Neural progenitor cell (in vitro differentiated cells): ENCODE data around the gene PMF1. TPM values are rescaled to one million over a fixed set of nuclear protein-coding genes. Genes with fewer than 3 reads are reported as not detected.

Experiments
- DNase-seq: peaks from one replicate; pipeline ENCODE4 v3.0.0-alpha.2; 2016; ENCODE audit warnings: low spot score
- H2AFZ ChIP-seq: fragments of 200-600 bp; sonication (generic); replicated peaks from 2 replicates; pipeline ENCODE4 v1.6.1; 2016; ENCODE audit warnings: antibody characterized with exemption
- H3F3A ChIP-seq: fragments of 200-600 bp; sonication (generic); 2 replicates; pipeline ENCODE4 v1.6.1; 2016; ENCODE audit warnings: antibody characterized with exemption, low read depth
- H3K27ac ChIP-seq: fragments of 200-600 bp; sonication (generic); 2 replicates; pipeline ENCODE4 v1.5.1; 2016; ENCODE audit warnings: mild to moderate bottlenecking
- H3K27me3 ChIP-seq: fragments of 200-600 bp; sonication (generic); 2 replicates; pipeline ENCODE4 v1.6.1; 2016; ENCODE audit warnings: mild to moderate bottlenecking, moderate library complexity
- H3K36me3 ChIP-seq: fragments of 200-600 bp; sonication (generic); 2 replicates; pipeline ENCODE4 v1.5.1; 2016
- H3K4me1 ChIP-seq: fragments of 200-600 bp; sonication (generic); 2 replicates; pipeline ENCODE4 v1.6.1; 2016; ENCODE audit warnings: mixed run types
- H3K4me2 ChIP-seq: fragments of 200-600 bp; sonication (generic); 2 replicates; pipeline ENCODE4 v1.6.1; 2016
- H3K4me3 ChIP-seq: fragments of 200-600 bp; sonication (generic); 2 replicates; pipeline ENCODE4 v1.5.1; 2016
- H3K79me2 ChIP-seq: fragments of 200-600 bp; sonication (generic); 2 replicates; pipeline ENCODE4 v1.6.1; 2016; ENCODE audit warnings: low read depth
- H3K9ac ChIP-seq: fragments of 200-600 bp; sonication (generic); 2 replicates; pipeline ENCODE4 v1.6.1; 2016
- H3K9me3 ChIP-seq: fragments of 200-600 bp; sonication (generic); 2 replicates; pipeline ENCODE4 v1.5.1; 2016; ENCODE audit warnings: low read depth
- H4K20me1 ChIP-seq: fragments of 200-600 bp; sonication (generic); 2 replicates; pipeline ENCODE4 v1.6.1; 2016; ENCODE audit warnings: low read depth
- H3K27ac Mint-ChIP-seq: 3 replicates; pipeline ENCODE4 v1.8.0; 2021; ENCODE audit warnings: mixed read lengths
- H3K27me3 Mint-ChIP-seq: 2 replicates; pipeline ENCODE4 v1.8.0; 2022; ENCODE audit warnings: low read depth, mild to moderate bottlenecking, inconsistent platforms, moderate library complexity, mixed read lengths; ENCODE audit not compliant: insufficient read depth
- H3K36me3 Mint-ChIP-seq: 3 replicates; pipeline ENCODE4 v1.8.0; 2021; ENCODE audit warnings: mixed read lengths
- H3K4me1 Mint-ChIP-seq: 3 replicates; pipeline ENCODE4 v1.8.0; 2021; ENCODE audit warnings: mixed read lengths
- H3K4me3 Mint-ChIP-seq: 3 replicates; pipeline ENCODE4 v1.8.0; 2021; ENCODE audit warnings: mild to moderate bottlenecking, moderate library complexity, mixed read lengths
- H3K9me3 Mint-ChIP-seq: 3 replicates; pipeline ENCODE4 v1.8.0; 2020; ENCODE audit warnings: mixed read lengths
- EZH2 ChIP-seq: fragments of 200-600 bp; sonication (generic); IDR thresholded peaks from 2 replicates; pipeline ENCODE4 v1.6.1; 2017; ENCODE audit warnings: antibody characterized with exemption, mild to moderate bottlenecking, moderate library complexity
- EZH2phosphoT487 ChIP-seq: fragments of 200-600 bp; sonication (generic); IDR thresholded peaks from 2 replicates; pipeline ENCODE4 v1.6.1; 2017; ENCODE audit warnings: antibody characterized with exemption
- total RNA-seq: library from RNA; depleted of rRNA; stranded (reverse); fragments of >200 nt; gene quantifications from 2 replicates; pipeline ENCODE4 v1.2.3, GENCODE V29; 2015; ENCODE audit warnings: low replicate concordance
- TF ChIP-seq, protein P1 (sequence below): fragments of 200-600 bp; sonication (generic); IDR thresholded peaks from 2 replicates; pipeline ENCODE4 v1.5.1; 2017; ENCODE audit warnings: antibody characterized with exemption, mild to moderate bottlenecking

The PMF1 gene
- total RNA-seq, 1 donor from 2014 or later = 103 TPM

DNA sequence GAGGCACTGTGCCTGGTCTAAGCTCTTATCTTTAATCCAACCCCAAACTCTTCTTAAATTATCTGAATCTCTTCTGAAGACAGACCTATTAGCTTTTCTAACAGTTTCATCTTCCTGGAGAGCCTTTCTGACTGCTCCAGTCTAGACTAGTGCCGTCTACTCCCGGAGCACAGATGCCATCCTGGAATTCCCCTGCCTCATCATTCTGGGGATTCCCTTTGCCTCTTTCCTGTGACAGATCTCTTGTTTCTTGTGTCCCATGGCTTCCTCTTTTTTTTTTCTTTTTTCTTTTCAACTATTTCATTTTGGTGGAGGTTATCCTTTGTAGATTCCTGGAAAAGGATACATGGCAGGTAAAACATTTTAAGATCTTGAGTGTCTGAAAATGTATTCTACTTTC, 47.7 kb upstream of the PMF1 start:
- Histone ChIP-seq H2AFZ (no peak overlapping the region), H3K36me3 (no peaks in the 10 kb centered on the region), H3K27me3 (peaks cover 3% of the 10 kb centered on the region), H3K79me2 (no peaks in the 10 kb centered on the region), H3K9ac (no peak overlapping the region), H3K27ac (no peak overlapping the region), H3K9me3 (no peaks in the 10 kb centered on the region), H3K4me2 (no peak overlapping the region), H4K20me1 (no peaks in the 10 kb centered on the region), H3K4me1 (peaks cover 5% of the 10 kb centered on the region), H3K4me3 (no peak overlapping the region), H3F3A (peaks cover 7% of the 10 kb centered on the region)
- H3K4me1 Mint-ChIP-seq = peaks cover 22% of the 10 kb centered on the region
- no peak for DNase-seq
- TF ChIP-seq EZH2phosphoT487 = no peak
- TF ChIP-seq, protein P1, sequence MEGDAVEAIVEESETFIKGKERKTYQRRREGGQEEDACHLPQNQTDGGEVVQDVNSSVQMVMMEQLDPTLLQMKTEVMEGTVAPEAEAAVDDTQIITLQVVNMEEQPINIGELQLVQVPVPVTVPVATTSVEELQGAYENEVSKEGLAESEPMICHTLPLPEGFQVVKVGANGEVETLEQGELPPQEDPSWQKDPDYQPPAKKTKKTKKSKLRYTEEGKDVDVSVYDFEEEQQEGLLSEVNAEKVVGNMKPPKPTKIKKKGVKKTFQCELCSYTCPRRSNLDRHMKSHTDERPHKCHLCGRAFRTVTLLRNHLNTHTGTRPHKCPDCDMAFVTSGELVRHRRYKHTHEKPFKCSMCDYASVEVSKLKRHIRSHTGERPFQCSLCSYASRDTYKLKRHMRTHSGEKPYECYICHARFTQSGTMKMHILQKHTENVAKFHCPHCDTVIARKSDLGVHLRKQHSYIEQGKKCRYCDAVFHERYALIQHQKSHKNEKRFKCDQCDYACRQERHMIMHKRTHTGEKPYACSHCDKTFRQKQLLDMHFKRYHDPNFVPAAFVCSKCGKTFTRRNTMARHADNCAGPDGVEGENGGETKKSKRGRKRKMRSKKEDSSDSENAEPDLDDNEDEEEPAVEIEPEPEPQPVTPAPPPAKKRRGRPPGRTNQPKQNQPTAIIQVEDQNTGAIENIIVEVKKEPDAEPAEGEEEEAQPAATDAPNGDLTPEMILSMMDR = no peak
- no peak for TF ChIP-seq EZH2
- peaks cover 2% of the 10 kb centered on the region for H3K9me3 Mint-ChIP-seq
- no peak overlapping the region for H3K27ac Mint-ChIP-seq
- no peak overlapping the region for H3K4me3 Mint-ChIP-seq
- peaks cover 3% of the 10 kb centered on the region for H3K27me3 Mint-ChIP-seq
- peaks cover 3% of the 10 kb centered on the region for H3K36me3 Mint-ChIP-seq

DNA sequence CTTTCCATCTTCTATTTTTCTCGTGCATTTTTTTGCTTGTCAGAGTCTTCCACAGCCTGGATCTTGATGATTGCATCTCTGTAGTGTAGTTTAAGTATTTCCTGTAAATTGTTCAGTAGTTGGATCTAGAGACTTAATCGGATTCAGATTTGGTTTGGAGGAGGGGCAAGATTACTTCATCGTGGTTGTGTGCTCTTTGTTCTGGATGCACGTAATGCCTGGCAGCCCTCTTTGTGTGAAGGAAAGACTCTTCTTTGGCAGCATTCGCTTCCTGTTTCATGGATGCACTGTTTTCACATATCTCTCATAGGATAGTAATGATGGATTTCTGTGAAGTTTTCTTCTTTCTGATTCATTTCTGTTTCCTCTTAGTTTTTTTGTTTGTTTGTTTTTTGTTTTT, 45.3 kb upstream of the PMF1 start:
- Histone ChIP-seq H3K9ac (no peak overlapping the region), H4K20me1 (no peaks in the 10 kb centered on the region), H3K4me3 (no peak overlapping the region), H3F3A (no peaks in the 10 kb centered on the region), H2AFZ (peak overlapping the region; percentile 47), H3K4me1 (no peaks in the 10 kb centered on the region), H3K4me2 (no peak overlapping the region), H3K27me3 (no peaks in the 10 kb centered on the region), H3K36me3 (no peaks in the 10 kb centered on the region), H3K9me3 (no peaks in the 10 kb centered on the region), H3K79me2 (no peaks in the 10 kb centered on the region), H3K27ac (no peak overlapping the region)
- no peak overlapping the region for H3K4me3 Mint-ChIP-seq
- H3K36me3 Mint-ChIP-seq = peaks cover 3% of the 10 kb centered on the region
- H3K27me3 Mint-ChIP-seq = peaks cover 3% of the 10 kb centered on the region
- H3K4me1 Mint-ChIP-seq = peaks cover 8% of the 10 kb centered on the region
- no peak for DNase-seq
- peak overlapping the region; percentile 78 for H3K27ac Mint-ChIP-seq
- H3K9me3 Mint-ChIP-seq = peaks cover 2% of the 10 kb centered on the region
- TF ChIP-seq EZH2phosphoT487 (no peak), EZH2 (no peak)
- TF ChIP-seq, protein P1 = no peak

DNA sequence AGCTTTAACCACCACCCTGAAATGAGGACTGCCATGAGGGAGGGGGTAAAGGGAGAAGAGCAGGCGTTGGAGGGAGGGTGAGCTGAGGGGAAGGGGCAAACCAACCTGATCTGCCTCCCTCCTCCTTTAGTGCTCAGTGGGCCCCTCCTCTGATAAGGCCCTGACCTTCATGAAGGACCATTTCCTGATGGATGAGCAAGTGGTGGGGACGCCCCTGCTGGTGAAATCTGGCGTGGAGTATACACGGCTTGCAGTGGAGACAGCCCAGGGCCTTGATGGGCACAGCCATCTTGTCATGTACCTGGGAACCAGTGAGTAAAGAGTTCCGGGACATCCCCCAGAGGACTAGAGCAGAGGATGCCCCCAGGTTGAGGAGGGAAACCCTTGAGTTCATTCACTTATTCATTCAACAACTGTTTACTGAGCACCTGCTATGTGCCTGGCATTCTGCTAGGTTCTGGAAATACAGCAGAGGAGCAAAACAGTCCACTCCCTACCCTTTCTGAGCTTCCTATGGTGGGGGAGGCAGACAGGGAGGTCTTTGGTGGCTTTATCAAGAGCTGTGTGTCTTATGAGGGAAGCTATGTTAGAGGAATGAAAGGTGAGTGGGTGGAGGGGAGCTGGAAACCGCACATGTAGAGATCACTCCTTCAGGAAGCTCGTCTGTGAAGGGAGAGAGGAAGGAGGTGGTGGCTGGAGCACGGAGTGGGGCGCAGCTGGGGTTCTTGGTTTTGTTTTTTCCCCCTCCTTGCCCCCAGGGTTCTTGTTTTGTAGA, 39.9 kb upstream of the PMF1 start:
- no peak overlapping the region for H2AFZ ChIP-seq
- Mint-ChIP-seq H3K9me3 (no peaks in the 10 kb centered on the region), H3K27ac (no peak overlapping the region), H3K4me1 (peaks cover 6% of the 10 kb centered on the region), H3K36me3 (peaks cover 1% of the 10 kb centered on the region), H3K4me3 (no peak overlapping the region), H3K27me3 (peaks cover 10% of the 10 kb centered on the region)
- no peak overlapping the region for H3K9ac ChIP-seq
- no peak for DNase-seq
- no peaks in the 10 kb centered on the region for H3F3A ChIP-seq
- TF ChIP-seq, protein P1 = no peak
- no peaks in the 10 kb centered on the region for H3K36me3 ChIP-seq
- no peaks in the 10 kb centered on the region for H3K79me2 ChIP-seq
- H3K9me3 ChIP-seq = no peaks in the 10 kb centered on the region
- no peak overlapping the region for H3K27ac ChIP-seq
- H3K27me3 ChIP-seq = no peaks in the 10 kb centered on the region
- no peak overlapping the region for H3K4me2 ChIP-seq
- no peaks in the 10 kb centered on the region for H4K20me1 ChIP-seq
- no peak overlapping the region for H3K4me3 ChIP-seq
- peaks cover 7% of the 10 kb centered on the region for H3K4me1 ChIP-seq
